Neuronal stem cell (in vitro differentiated cells): Measurements from ENCODE around the gene HINT2.

Experiments used
- DNase-seq: peaks from one replicate; pipeline ENCODE4 v3.0.0-alpha.2; 2013; ENCODE audit warnings: low spot score
- H2AFZ ChIP-seq: one replicate; pipeline ENCODE4 v1.6.1; 2013; ENCODE audit warnings: mild to moderate bottlenecking, low read length, inconsistent platforms
- H2AK5ac ChIP-seq: 2 replicates; pipeline ENCODE4 v1.6.1; 2013; ENCODE audit warnings: low read depth, mild to moderate bottlenecking, inconsistent platforms, low read length, moderate library complexity, mixed read lengths
- H2BK120ac ChIP-seq: 2 replicates; pipeline ENCODE4 v1.6.1; 2013; ENCODE audit warnings: low read depth, mild to moderate bottlenecking, inconsistent platforms, low read length, moderate library complexity, mixed read lengths
- H2BK12ac ChIP-seq: one replicate; pipeline ENCODE4 v1.6.1; 2013; ENCODE audit warnings: low read length, inconsistent platforms
- H2BK15ac ChIP-seq: 2 replicates; pipeline ENCODE4 v1.6.1; 2013; ENCODE audit warnings: mild to moderate bottlenecking, low read length, inconsistent platforms, mixed read lengths
- H2BK5ac ChIP-seq: one replicate; pipeline ENCODE4 v1.6.1; 2013; ENCODE audit warnings: inconsistent platforms, mild to moderate bottlenecking, low read length, moderate library complexity
- H3K14ac ChIP-seq: one replicate; pipeline ENCODE4 v1.6.1; 2013; ENCODE audit warnings: low read length, inconsistent platforms
- H3K18ac ChIP-seq: 2 replicates; pipeline ENCODE4 v1.6.1; 2013; ENCODE audit warnings: low read length, inconsistent platforms
- H3K23ac ChIP-seq: 2 replicates; pipeline ENCODE4 v1.6.1; 2013; ENCODE audit warnings: low read depth, mild to moderate bottlenecking, mixed read lengths, low read length, inconsistent platforms; ENCODE audit not compliant: poor library complexity
- H3K27ac ChIP-seq: replicated peaks from 3 replicates; pipeline ENCODE4 v1.5.1; 2013; ENCODE audit warnings: low read length, inconsistent platforms
- H3K27me3 ChIP-seq, 3 experiments: 2 replicates each; pipeline ENCODE4 v1.6.1; 2013; ENCODE audit warnings: low read length in 3 of 3, mild to moderate bottlenecking in 2 of 3, inconsistent platforms in 1 of 3, low read depth in 1 of 3, mixed read lengths in 1 of 3, moderate library complexity in 1 of 3; ENCODE audit not compliant: control insufficient read depth in 3 of 3, insufficient read depth in 3 of 3
- H3K36me3 ChIP-seq, 2 donors: replicated peaks in 1 of 2; 2 replicates each; pipeline ENCODE4 v1.6.1; 2013; ENCODE audit warnings: low read length in 2 of 2; ENCODE audit not compliant: control insufficient read depth in 2 of 2, insufficient read depth in 2 of 2
- H3K4ac ChIP-seq: 2 replicates; pipeline ENCODE4 v1.6.1; 2013; ENCODE audit warnings: inconsistent platforms, mild to moderate bottlenecking, low read length, moderate library complexity
- H3K4me1 ChIP-seq, 2 donors: 1 replicate in 1 of 2; 2 replicates in 1 of 2; pipeline ENCODE4 v1.6.1; 2013; ENCODE audit warnings: low read length in 2 of 2, low read depth in 1 of 2; ENCODE audit not compliant: control insufficient read depth in 2 of 2, insufficient read depth in 1 of 2
- H3K4me2 ChIP-seq: one replicate; pipeline ENCODE4 v1.6.1; 2013; ENCODE audit warnings: mild to moderate bottlenecking, low read length, inconsistent platforms; ENCODE audit not compliant: insufficient read depth, poor library complexity, severe bottlenecking
- H3K4me3 ChIP-seq, 2 donors: 2 replicates each; pipeline ENCODE4 v1.5.1; 2013; ENCODE audit warnings: low read length in 2 of 2, mild to moderate bottlenecking in 2 of 2, inconsistent platforms in 1 of 2, moderate library complexity in 1 of 2
- H3K79me1 ChIP-seq: one replicate; pipeline ENCODE4 v1.6.1; 2013; ENCODE audit warnings: low read depth, mild to moderate bottlenecking, inconsistent platforms, low read length, moderate library complexity
- H3K9ac ChIP-seq: one replicate; pipeline ENCODE4 v1.6.1; 2013; ENCODE audit warnings: mild to moderate bottlenecking, low read depth, low read length, inconsistent platforms; ENCODE audit not compliant: poor library complexity
- H3K9me3 ChIP-seq, 2 donors: replicated peaks in 1 of 2; 2 replicates each; pipeline versions ENCODE3 to v1.6.1; 2013; ENCODE audit warnings: low read length in 2 of 2, mild to moderate bottlenecking in 2 of 2, inconsistent platforms in 1 of 2, low read depth in 1 of 2, mixed read lengths in 1 of 2, moderate library complexity in 1 of 2; ENCODE audit not compliant: control insufficient read depth in 2 of 2, insufficient read depth in 1 of 2
- H4K8ac ChIP-seq: one replicate; pipeline ENCODE4 v1.6.1; 2013; ENCODE audit warnings: low read depth, mild to moderate bottlenecking, inconsistent platforms, low read length, moderate library complexity
- H4K91ac ChIP-seq: one replicate; pipeline ENCODE4 v1.6.1; 2013; ENCODE audit warnings: low read length, low read depth, mild to moderate bottlenecking, inconsistent platforms; ENCODE audit not compliant: poor library complexity
- WGBS, 2 donors: extraction: QIAGEN DNeasy Blood & Tissue Kit; methylation state at CpG; one replicate each; pipeline ENCODE4 v1.1.7; 2013; ENCODE audit warnings: missing lambda C conversion rate in 2 of 2, mixed read lengths in 1 of 2; ENCODE audit not compliant: insufficient read length in 2 of 2, insufficient replicate concordance in 1 of 2; ENCODE audit errors: extremely low coverage in 2 of 2; 5-methylcytosine and 5-hydroxymethylcytosine counted together

The HINT2 gene

GRCh38 chr9:35792024-35792813 is 22.6 kb downstream of the HINT2 start:
- H3K36me3 ChIP-seq: peaks cover 0 to 4% of the 10 kb centered on the region in 2 donors
- peak overlapping the region; percentile 60 for H3K18ac ChIP-seq
- H3K4ac ChIP-seq: peak overlapping the region; percentile 78
- H4K91ac ChIP-seq: peak overlapping the region; percentile 89
- no peak overlapping the region for H2BK120ac ChIP-seq
- H3K27me3 ChIP-seq: peaks cover 0 to 19% (median 0%) of the 10 kb centered on the region in 3 experiments
- peak overlapping the region; percentile 53 for H3K9ac ChIP-seq
- no peak overlapping the region for H3K27ac ChIP-seq
- H3K4me3 ChIP-seq: no peak overlapping the region
- peak overlapping the region; percentile 48 for H3K14ac ChIP-seq
- H3K4me1 ChIP-seq: peaks cover 6 to 7% of the 10 kb centered on the region in 2 donors
- H2BK12ac ChIP-seq: peak overlapping the region; percentile 77
- peak overlapping the region; percentile 75 for H3K4me2 ChIP-seq
- H2BK5ac ChIP-seq: peak overlapping the region; percentile 70
- H2BK15ac ChIP-seq: no peak overlapping the region
- H4K8ac ChIP-seq: no peak overlapping the region
- no peak for DNase-seq
- peaks cover 2% of the 10 kb centered on the region for H3K79me1 ChIP-seq
- peak overlapping the region; percentile 91 for H2AK5ac ChIP-seq
- no peaks in the 10 kb centered on the region for H3K9me3 ChIP-seq
- H2AFZ ChIP-seq: no peak overlapping the region
- H3K23ac ChIP-seq: peak overlapping the region; percentile 80
- WGBS, 2 donors: no CpG with 5 or more reads among the region's 34 CpGs

- no peak within 1 kb of the TSS for H3K27ac ChIP-seq
- H3K36me3 ChIP-seq: peaks cover 0 to 4% of the 10 kb centered on the region in 2 donors
- H2BK5ac ChIP-seq: peak within 1 kb of the TSS; percentile 70
- peak within 1 kb of the TSS; percentile 77 for H2BK12ac ChIP-seq
- H3K18ac ChIP-seq: peak within 1 kb of the TSS; percentile 97
- H4K8ac ChIP-seq: no peak within 1 kb of the TSS
- H3K14ac ChIP-seq: peak within 1 kb of the TSS; percentile 63
- H2BK15ac ChIP-seq: peak within 1 kb of the TSS; percentile 93
- no peak for DNase-seq
- WGBS, 2 donors: no CpG with 5 or more reads among the region's 64 CpGs
- H4K91ac ChIP-seq: peak within 1 kb of the TSS; percentile 89
- H3K23ac ChIP-seq: peak within 1 kb of the TSS; percentile 80
- peak within 1 kb of the TSS; percentile 94 for H3K9ac ChIP-seq
- peaks cover 0 to 19% (median 0%) of the 10 kb centered on the region in 3 experiments for H3K27me3 ChIP-seq
- peak within 1 kb of the TSS; percentile 78 for H3K4ac ChIP-seq
- peaks cover 6 to 7% of the 10 kb centered on the region in 2 donors for H3K4me1 ChIP-seq
- no peaks in the 10 kb centered on the region for H3K9me3 ChIP-seq
- H3K4me2 ChIP-seq: peak within 1 kb of the TSS; percentile 75
- peak within 1 kb of the TSS; percentile 91 for H2AK5ac ChIP-seq
- no peak within 1 kb of the TSS for H2BK120ac ChIP-seq
- H3K79me1 ChIP-seq: peaks cover 2% of the 10 kb centered on the region
- peak within 1 kb of the TSS in 1 of 2 donors; percentile 76 for H3K4me3 ChIP-seq
- H2AFZ ChIP-seq: peak within 1 kb of the TSS; percentile 89
Observed at GRCh38 chr9:35791297-35791921, 23.4 kb downstream of the HINT2 start, which contains the start of gene NPR2. NPR2 (plus strand) TSS chr9:35791591; CDS start chr9:35792409, 818 bp downstream.

GRCh38 chr9:35790385-35791296 is 24.2 kb downstream of the HINT2 start:
- peaks cover 0 to 4% of the 10 kb centered on the region in 2 donors for H3K36me3 ChIP-seq
- H2AFZ ChIP-seq: peak overlapping the region; percentile 89
- H3K4me1 ChIP-seq: peaks cover 6 to 7% of the 10 kb centered on the region in 2 donors
- H3K27me3 ChIP-seq: peaks cover 0 to 14% (median 0%) of the 10 kb centered on the region in 3 experiments
- H3K4ac ChIP-seq: no peak overlapping the region
- H3K4me2 ChIP-seq: no peak overlapping the region
- H3K14ac ChIP-seq: no peak overlapping the region
- WGBS, 2 donors: no CpG with 5 or more reads among the region's 37 CpGs
- no peak overlapping the region for H3K4me3 ChIP-seq
- DNase-seq: peak; percentile 71
- no peaks in the 10 kb centered on the region for H3K9me3 ChIP-seq
- H3K9ac ChIP-seq: peak overlapping the region; percentile 51
- H2AK5ac ChIP-seq: peak overlapping the region; percentile 64
- H3K27ac ChIP-seq: no peak overlapping the region
- peak overlapping the region; percentile 93 for H2BK15ac ChIP-seq
- no peak overlapping the region for H3K23ac ChIP-seq
- no peak overlapping the region for H4K8ac ChIP-seq
- peaks cover 2% of the 10 kb centered on the region for H3K79me1 ChIP-seq
- H4K91ac ChIP-seq: no peak overlapping the region
- H2BK12ac ChIP-seq: no peak overlapping the region
- H2BK120ac ChIP-seq: no peak overlapping the region
- H2BK5ac ChIP-seq: no peak overlapping the region
- peak overlapping the region; percentile 90 for H3K18ac ChIP-seq
